GM12878 (cell line): ENCODE results near the gene FCHSD2. TPM values are rescaled to one million over a fixed set of nuclear protein-coding genes. Genes with fewer than 3 reads are reported as not detected.
A peak's percentile ranks its signal among the peaks of the same experiment; 100 is the strongest.

Experiments
- ATAC-seq: fragments of 200-7000 bp; cut with Tn5 transposase; 3 replicates; pipeline ENCODE4 v1.9.1; 2020; ENCODE audit warnings: mild to moderate bottlenecking, moderate library complexity
- BruUV-seq: library from RNA; stranded (reverse); fragments of 400-500 nt; replicated peaks from 2 replicates; lab custom pipeline; 2021; lab: Mats Ljungman, UMichigan
- CTCF ChIA-PET: fragments of 300-600 bp; sonication (Branson Sonifier 250); formaldehyde crosslinking; extraction: SDS; loops from one replicate; lab custom pipeline; 2021; ENCODE audit warnings: inconsistent platforms; lab: Yijun Ruan, JAX
- POLR2A ChIA-PET: fragments of 350-600 bp; formaldehyde crosslinking; extraction: SDS; loops from one replicate; lab custom pipeline; 2021; ENCODE audit warnings: inconsistent platforms; lab: Charles Lee
- RAD21 ChIA-PET: fragments of 300-600 bp; sonication (Branson Sonifier 250); formaldehyde crosslinking; loops from one replicate; lab custom pipeline; 2023; ENCODE audit warnings: antibody characterized with exemption; ENCODE audit not compliant: unreplicated experiment; lab: Charles Lee
- SMC1A ChIA-PET: fragments of 300-600 bp; sonication (Branson Sonifier 250); formaldehyde crosslinking; loops from one replicate; lab custom pipeline; 2023; ENCODE audit not compliant: unreplicated experiment, uncharacterized antibody; lab: Charles Lee
- DNase-seq: peaks from one replicate; pipeline ENCODE4 v3.0.0-alpha.2; 2011; ENCODE audit warnings: low read depth, low spot score
- FAIRE-seq: peaks from 3 replicates; lab custom pipeline; 2011; peaks lifted over from hg19 to GRCh38; lab: Jason Lieb, UNC
- H2AFZ ChIP-seq: 2 replicates; pipeline ENCODE4 v1.6.0; 2011; ENCODE audit warnings: low read depth, low read length, control low read depth; ENCODE audit not compliant: control insufficient read depth
- H3K27ac ChIP-seq: 2 replicates; pipeline ENCODE4 v1.5.1; 2011; ENCODE audit warnings: control low read depth; ENCODE audit not compliant: control insufficient read depth, insufficient read depth
- H3K27me3 ChIP-seq, 2 experiments: replicated peaks in 1 of 2; 2 replicates each; pipeline versions ENCODE4 v1.6.0 to v1.6.1; 2011; ENCODE audit warnings: low read length in 1 of 2; ENCODE audit not compliant: control insufficient read depth in 2 of 2, insufficient read depth in 2 of 2
- H3K36me3 ChIP-seq, 2 experiments: 2 replicates each; pipeline ENCODE4 v1.5.1; 2011; ENCODE audit warnings: low read length in 1 of 2; ENCODE audit not compliant: control insufficient read depth in 2 of 2, insufficient read depth in 2 of 2
- H3K4me1 ChIP-seq: 2 replicates; pipeline ENCODE4 v1.6.1; 2011; ENCODE audit warnings: mild to moderate bottlenecking, low read length, moderate library complexity, mixed read lengths; ENCODE audit not compliant: control insufficient read depth, insufficient read depth
- H3K4me2 ChIP-seq: 2 replicates; pipeline ENCODE4 v1.6.0; 2011; ENCODE audit warnings: control low read depth; ENCODE audit not compliant: control insufficient read depth, insufficient read depth
- H3K4me3 ChIP-seq: fragments of 200-600 bp; sonication (generic); 2 replicates; pipeline ENCODE4 v1.5.1; 2016
- H3K79me2 ChIP-seq: 2 replicates; pipeline ENCODE4 v1.6.0; 2011; ENCODE audit warnings: low read length; ENCODE audit not compliant: control insufficient read depth, insufficient read depth
- H3K9ac ChIP-seq: 2 replicates; pipeline ENCODE4 v1.8.0; 2011; ENCODE audit warnings: low read length, control low read depth, mixed read lengths; ENCODE audit not compliant: control insufficient read depth, insufficient read depth
- H3K9me3 ChIP-seq: replicated peaks from 3 replicates; pipeline ENCODE4 v1.5.1; 2011; ENCODE audit warnings: mild to moderate bottlenecking, low read length; ENCODE audit not compliant: control insufficient read depth, insufficient read depth
- H4K20me1 ChIP-seq: 2 replicates; pipeline ENCODE4 v1.6.0; 2011; ENCODE audit not compliant: control insufficient read depth, insufficient read depth
- ASH2L ChIP-seq: fragments of 300-600, 200-600 bp; sonication (generic); IDR thresholded peaks from 2 replicates; pipeline ENCODE4 v1.6.1; 2017; ENCODE audit warnings: low read depth, mild to moderate bottlenecking, borderline replicate concordance
- CREB1 ChIP-seq: IDR thresholded peaks from 2 replicates; pipeline ENCODE4 v1.6.1; 2012; ENCODE audit warnings: low read depth, mild to moderate bottlenecking, inconsistent platforms
- CTCF ChIP-seq, 3 experiments: IDR thresholded peaks in 2 of 3; conservative IDR thresholded peaks in 1 of 3; 2 replicates each; pipeline ENCODE4 v1.5.1; 2011; ENCODE audit warnings: low read depth in 3 of 3, low read length in 3 of 3, mild to moderate bottlenecking in 3 of 3, control low read depth in 2 of 3, moderate library complexity in 2 of 3, inconsistent platforms in 1 of 3, mixed read lengths in 1 of 3; ENCODE audit not compliant: control insufficient read depth in 2 of 3, insufficient read depth in 1 of 3; ENCODE audit errors: extremely low read depth in 1 of 3
- EED ChIP-seq: sonication (generic); IDR thresholded peaks from 2 replicates; pipeline ENCODE4 v1.6.1; 2016; ENCODE audit warnings: antibody characterized with exemption, low read depth
- EP300 ChIP-seq, 2 experiments: fragments of 150-350 bp in 1 of 2; IDR thresholded peaks; 2 replicates each; pipeline ENCODE4 v1.6.1; 2011 to 2012; ENCODE audit warnings: low read depth in 2 of 2, low read length in 2 of 2, borderline replicate concordance in 1 of 2, improper control_type of control experiment in 1 of 2, inconsistent platforms in 1 of 2; ENCODE audit not compliant: control insufficient read depth in 1 of 2
- HDGF ChIP-seq: fragments of 450-650 bp; IDR thresholded peaks from 2 replicates; pipeline ENCODE4 v1.6.1; 2016; ENCODE audit warnings: antibody characterized with exemption
- NFIC ChIP-seq: IDR thresholded peaks from 2 replicates; pipeline ENCODE4 v1.6.1; 2012; ENCODE audit warnings: low read depth, mild to moderate bottlenecking, inconsistent platforms, low read length, moderate library complexity
- NKRF ChIP-seq: fragments of 450-650 bp; conservative IDR thresholded peaks from 2 replicates; pipeline ENCODE4 v1.6.1; 2017; ENCODE audit warnings: mild to moderate bottlenecking, moderate library complexity
- PBX3 ChIP-seq: IDR thresholded peaks from 2 replicates; pipeline ENCODE4 v1.6.1; 2011; ENCODE audit warnings: mild to moderate bottlenecking, low read depth, low read length, moderate library complexity; ENCODE audit not compliant: insufficient replicate concordance
- PKNOX1 ChIP-seq: fragments of 450-650 bp; IDR thresholded peaks from 2 replicates; pipeline ENCODE4 v1.6.1; 2016; ENCODE audit warnings: mild to moderate bottlenecking
- SMAD5 ChIP-seq: IDR thresholded peaks from 2 replicates; pipeline ENCODE4 v1.6.1; 2016; ENCODE audit warnings: antibody characterized with exemption, low read depth
- SUZ12 ChIP-seq: fragments of 200-600 bp; sonication (generic); IDR thresholded peaks from one replicate; pipeline ENCODE4 v1.6.1; 2018; ENCODE audit warnings: antibody characterized with exemption, mild to moderate bottlenecking; ENCODE audit not compliant: unreplicated experiment
- ZNF217 ChIP-seq: fragments of 450-650 bp; IDR thresholded peaks from 2 replicates; pipeline ENCODE4 v1.6.1; 2017; ENCODE audit warnings: antibody characterized with exemption, mild to moderate bottlenecking
- WGBS: methylation state at CpG from one replicate; pipeline ENCODE4 v1.1.6; 2016; ENCODE audit warnings: low lambda C conversion rate; ENCODE audit not compliant: insufficient replicate concordance, insufficient coverage; ENCODE audit errors: missing lambda C conversion rate; 5-methylcytosine and 5-hydroxymethylcytosine counted together
- in situ Hi-C: fragments of 300-500 bp; cut with MboI; formaldehyde crosslinking; loops from 9 replicates; pipeline ENCODE4 v1.14.3; 2018; ENCODE audit warnings: mixed read lengths
- intact Hi-C: fragments of 100-400 bp; cut with micrococcal nuclease; formaldehyde crosslinking; loops from one replicate; pipeline ENCODE4 v1.14.2; 2022; ENCODE audit not compliant: unreplicated experiment
- polyA plus RNA-seq, 11 experiments: library from polyadenylated mRNA; depleted of rRNA in 4 of 11; unstranded in 6 of 11; stranded (reverse) in 5 of 11; fragments of >200 nt; fragmentation: Nextera tagmentation in 4 of 11; fragmentation: Illumina TruSeq in 1 of 11; extraction: Ambion mirVana in 4 of 11; extraction: Trizol in 1 of 11; gene quantifications; 1 replicate in 1 of 11; 2 replicates in 10 of 11; pipeline versions ENCODE4 v1.2.1 to v1.2.3, GENCODE V29; 2011 to 2016; ENCODE audit warnings: inconsistent platforms in 2 of 11, missing spikeins in 2 of 11, low read depth in 1 of 11
- total RNA-seq, 4 experiments: library from RNA; depleted of rRNA in 3 of 4; stranded (reverse); fragments of >200 nt in 3 of 4; fragmentation: Illumina TruSeq in 1 of 4; extraction: Trizol in 1 of 4; gene quantifications; 2 replicates each; pipeline versions ENCODE4 v1.2.1 to v1.2.3, GENCODE V29; 2013 to 2021

FCHSD2 gene
- total and polyA plus RNA-seq, 10 of the 15 experiments (the other 5 are each of a cell fraction or from before 2014, with no cell fraction given): 13.2 to 89.8 (median 47.8) TPM

GRCh38 chr11:73058989-73059674 lies 83.0 kb downstream of the FCHSD2 start:
- Histone ChIP-seq H4K20me1 (no peaks in the 10 kb centered on the region), H3K9ac (no peak overlapping the region), H3K27me3 (no peaks in the 10 kb centered on the region), H3K36me3 (peaks cover 7 to 9% of the 10 kb centered on the region in 2 experiments; a peak in 3 of 4 replicates), H3K27ac (no peak overlapping the region), H3K4me1 (no peaks in the 10 kb centered on the region), H3K9me3 (peaks cover 20% of the 10 kb centered on the region; the same call in 2 of the 3 replicates), H3K79me2 (peaks cover 47% of the 10 kb centered on the region), H2AFZ (no peak overlapping the region), H3K4me3 (no peak overlapping the region), H3K4me2 (no peak overlapping the region)
- FAIRE-seq (no peak), DNase-seq (no peak), ATAC-seq (no peak)
- ChIA-PET SMC1A (interaction anchor here (0.7 to 1.1 kb wide), 3 partner anchors 9 to 43 kb away, joined by 3 to 4 read pairs (median 3); no protein-coding TSS in a partner anchor), CTCF (interaction anchor here (0.6 to 1.0 kb wide), 2 partner anchors 77 to 117 kb away, joined by 3 read pairs; no protein-coding TSS in a partner anchor), POLR2A (interaction anchor here (0.6 kb wide), 1 partner anchor 97 kb away, joined by 3 read pairs; no protein-coding TSS in a partner anchor), RAD21 (interaction anchor here (0.7 to 2.0 kb wide), 3 partner anchors 11 to 263 kb away, joined by 3 to 7 read pairs (median 3); no protein-coding TSS in a partner anchor)
- in situ Hi-C loops (no loop called here), intact Hi-C loops (no loop called here)
- TSS peak; percentile 7 for BruUV-seq
- 100% methylated on average over 4 of the region's 4 CpGs for WGBS
- no peak for TF ChIP-seq SMAD5
- no peak for TF ChIP-seq PKNOX1
- TF ChIP-seq ZNF217: no peak
- no peak for TF ChIP-seq SUZ12
- no peak for TF ChIP-seq CREB1
- TF ChIP-seq PBX3: no peak
- no peak for TF ChIP-seq EP300 (IDR thresholded peaks at IDR 0.05; ENCODE audit: borderline replicate concordance in 1 of 2, control insufficient read depth in 1 of 2, low read depth in 2 of 2, low read length in 2 of 2)
- no peak for TF ChIP-seq ASH2L
- no peak for TF ChIP-seq HDGF
- no peak for TF ChIP-seq EED
- TF ChIP-seq NKRF: no peak
- no peak for TF ChIP-seq CTCF (IDR thresholded peaks at IDR 0.05 in 2 of 3, conservative IDR thresholded peaks at IDR 0.05 in 1 of 3; ENCODE audit: control insufficient read depth in 2 of 3, extremely low read depth in 1 of 3, insufficient read depth in 1 of 3, low read depth in 3 of 3, low read length in 3 of 3)
- no peak for TF ChIP-seq NFIC
